Stimulated activated effector memory CD8-positive, alpha-beta T cell treated with anti-CD3 and anti-CD28 coated beads, Interleukin-12 subunit alpha, Interleukin-12 subunit beta, amount 100 ng/mL, for 72 hours (primary cell): ENCODE measurements around the gene SAMD9.

Experiments
- ATAC-seq: fragments of 150-1000 bp; cut with Tn5 transposase; 2 replicates; pipeline ENCODE4 v1.10.0; 2021
- DNase-seq, 2 donors: peaks; one replicate each; pipeline ENCODE4 v3.0.0; 2021 to 2022; ENCODE audit warnings: low spot score in 2 of 2
- H3K27ac Mint-ChIP-seq: one replicate; pipeline ENCODE4 v1.8.0; 2022; ENCODE audit warnings: mild to moderate bottlenecking, mixed read lengths
- H3K36me3 Mint-ChIP-seq: one replicate; pipeline ENCODE4 v1.8.0; 2022; ENCODE audit warnings: mild to moderate bottlenecking, mixed read lengths
- H3K4me1 Mint-ChIP-seq: one replicate; pipeline ENCODE4 v1.8.0; 2022; ENCODE audit warnings: mixed read lengths
- H3K4me3 Mint-ChIP-seq: one replicate; pipeline ENCODE4 v1.8.0; 2022; ENCODE audit warnings: mild to moderate bottlenecking, mixed read lengths
- H3K9me3 Mint-ChIP-seq: one replicate; pipeline ENCODE4 v1.8.0; 2022; ENCODE audit warnings: mixed read lengths

The SAMD9 gene

GRCh38 chr7:93117852-93118530, at the start of gene SAMD9:
Gene SAMD9, minus strand, starts transcription at chr7:93117979. Its CDS starts 11,882 bp downstream, at chr7:93106097.
- peaks cover 13% of the 10 kb centered on the region for H3K9me3 Mint-ChIP-seq

GRCh38 chr7:93165447-93165846, 47.7 kb upstream of the SAMD9 start:
- Mint-ChIP-seq H3K4me3 (no peak overlapping the region), H3K9me3 (peaks cover 6% of the 10 kb centered on the region), H3K27ac (no peak overlapping the region), H3K4me1 (no peaks in the 10 kb centered on the region), H3K36me3 (no peaks in the 10 kb centered on the region)
- no peak for DNase-seq
- ATAC-seq = peak; percentile 89

More at GRCh38 chr7:93117852-93118530, at the start of gene SAMD9:
- peak within 1 kb of the TSS; percentile 85 for H3K4me3 Mint-ChIP-seq
- H3K36me3 Mint-ChIP-seq = peaks cover 36% of the 10 kb centered on the region
- peak; percentile 14 to 62 for DNase-seq
- peak within 1 kb of the TSS; percentile 87 for H3K27ac Mint-ChIP-seq
- peaks cover 37% of the 10 kb centered on the region for H3K4me1 Mint-ChIP-seq
- peak; percentile 87 for ATAC-seq

- Mint-ChIP-seq H3K4me3 (no peak overlapping the region), H3K9me3 (peaks cover 6% of the 10 kb centered on the region), H3K4me1 (no peaks in the 10 kb centered on the region), H3K27ac (no peak overlapping the region), H3K36me3 (no peaks in the 10 kb centered on the region)
- ATAC-seq = no peak
- DNase-seq = no peak
Observed at GRCh38 chr7:93164766-93165165, 47.0 kb upstream of the SAMD9 start.

- Mint-ChIP-seq H3K4me3 (no peak overlapping the region), H3K9me3 (no peaks in the 10 kb centered on the region), H3K36me3 (no peaks in the 10 kb centered on the region), H3K27ac (no peak overlapping the region), H3K4me1 (no peaks in the 10 kb centered on the region)
- DNase-seq (no peak), ATAC-seq (no peak)
Observed at GRCh38 chr7:93161181-93161762, 43.5 kb upstream of the SAMD9 start.

GRCh38 chr7:93160410-93160809, 42.6 kb upstream of the SAMD9 start:
- DNase-seq = no peak
- H3K27ac Mint-ChIP-seq = no peak overlapping the region
- no peaks in the 10 kb centered on the region for H3K9me3 Mint-ChIP-seq
- ATAC-seq = peak; percentile 95
- no peaks in the 10 kb centered on the region for H3K36me3 Mint-ChIP-seq
- no peaks in the 10 kb centered on the region for H3K4me1 Mint-ChIP-seq
- no peak overlapping the region for H3K4me3 Mint-ChIP-seq

- no peak overlapping the region for H3K27ac Mint-ChIP-seq
- ATAC-seq = no peak
- H3K4me3 Mint-ChIP-seq = no peak overlapping the region
- no peaks in the 10 kb centered on the region for H3K4me1 Mint-ChIP-seq
- no peak for DNase-seq
- H3K9me3 Mint-ChIP-seq = no peaks in the 10 kb centered on the region
- no peaks in the 10 kb centered on the region for H3K36me3 Mint-ChIP-seq
Observed at GRCh38 chr7:93159490-93159889, 41.7 kb upstream of the SAMD9 start.

- H3K4me1 Mint-ChIP-seq = no peaks in the 10 kb centered on the region
- H3K27ac Mint-ChIP-seq = no peak overlapping the region
- no peaks in the 10 kb centered on the region for H3K9me3 Mint-ChIP-seq
- H3K4me3 Mint-ChIP-seq = no peak overlapping the region
- DNase-seq (no peak), ATAC-seq (no peak)
- no peaks in the 10 kb centered on the region for H3K36me3 Mint-ChIP-seq
Observed at GRCh38 chr7:93156884-93157283, 39.1 kb upstream of the SAMD9 start.

GRCh38 chr7:93150200-93150835, 32.5 kb upstream of the SAMD9 start:
- Mint-ChIP-seq H3K4me3 (no peak overlapping the region), H3K36me3 (peaks cover 16% of the 10 kb centered on the region), H3K4me1 (peaks cover 28% of the 10 kb centered on the region), H3K27ac (no peak overlapping the region), H3K9me3 (peaks cover 5% of the 10 kb centered on the region)
- no peak for DNase-seq
- ATAC-seq = no peak

GRCh38 chr7:93148727-93149126, 30.9 kb upstream of the SAMD9 start:
- H3K27ac Mint-ChIP-seq = peak overlapping the region; percentile 98
- peaks cover 5% of the 10 kb centered on the region for H3K9me3 Mint-ChIP-seq
- peaks cover 28% of the 10 kb centered on the region for H3K4me1 Mint-ChIP-seq
- H3K36me3 Mint-ChIP-seq = peaks cover 30% of the 10 kb centered on the region
- H3K4me3 Mint-ChIP-seq = peak overlapping the region; percentile 75
- DNase-seq = no peak
- ATAC-seq = no peak

GRCh38 chr7:93148144-93148543, 30.4 kb upstream of the SAMD9 start, which contains the start of gene SAMD9L:
Gene SAMD9L, minus strand, starts transcription at chr7:93148385. Its CDS starts 12,414 bp downstream, at chr7:93135971.
- ATAC-seq = peak; percentile 70
- Mint-ChIP-seq H3K27ac (peak within 1 kb of the TSS; percentile 98), H3K4me3 (peak within 1 kb of the TSS; percentile 75), H3K9me3 (peaks cover 5% of the 10 kb centered on the region), H3K36me3 (peaks cover 36% of the 10 kb centered on the region), H3K4me1 (peaks cover 32% of the 10 kb centered on the region)
- DNase-seq = no peak

- peak; percentile 87 for ATAC-seq
- peaks cover 5% of the 10 kb centered on the region for H3K9me3 Mint-ChIP-seq
- peak overlapping the region; percentile 75 for H3K4me3 Mint-ChIP-seq
- peaks cover 33% of the 10 kb centered on the region for H3K4me1 Mint-ChIP-seq
- peak overlapping the region; percentile 98 for H3K27ac Mint-ChIP-seq
- peak; percentile 6 to 64 for DNase-seq
- H3K36me3 Mint-ChIP-seq = peaks cover 40% of the 10 kb centered on the region
Observed at GRCh38 chr7:93147363-93147762, 29.6 kb upstream of the SAMD9 start.

GRCh38 chr7:93146472-93147141, 28.8 kb upstream of the SAMD9 start:
- DNase-seq = no peak

GRCh38 chr7:93146036-93146435, 28.3 kb upstream of the SAMD9 start:
- Mint-ChIP-seq H3K9me3 (peaks cover 5% of the 10 kb centered on the region), H3K4me3 (peak overlapping the region; percentile 75), H3K36me3 (peaks cover 40% of the 10 kb centered on the region), H3K4me1 (peaks cover 33% of the 10 kb centered on the region), H3K27ac (peak overlapping the region; percentile 98)
- ATAC-seq (no peak), DNase-seq (no peak)

More at GRCh38 chr7:93146472-93147141, 28.8 kb upstream of the SAMD9 start:
- peak overlapping the region; percentile 98 for H3K27ac Mint-ChIP-seq
- H3K9me3 Mint-ChIP-seq = peaks cover 5% of the 10 kb centered on the region
- peaks cover 33% of the 10 kb centered on the region for H3K4me1 Mint-ChIP-seq
- H3K4me3 Mint-ChIP-seq = peak overlapping the region; percentile 75
- H3K36me3 Mint-ChIP-seq = peaks cover 40% of the 10 kb centered on the region
- peak; percentile 68 for ATAC-seq

- Mint-ChIP-seq H3K9me3 (peaks cover 5% of the 10 kb centered on the region), H3K27ac (no peak overlapping the region), H3K4me3 (no peak overlapping the region), H3K4me1 (peaks cover 33% of the 10 kb centered on the region), H3K36me3 (peaks cover 40% of the 10 kb centered on the region)
- ATAC-seq = no peak
- DNase-seq = no peak
Observed at GRCh38 chr7:93145354-93145753, 27.6 kb upstream of the SAMD9 start.

GRCh38 chr7:93142127-93142526, 24.3 kb upstream of the SAMD9 start:
- peaks cover 49% of the 10 kb centered on the region for H3K36me3 Mint-ChIP-seq
- ATAC-seq (no peak), DNase-seq (no peak)
- H3K4me1 Mint-ChIP-seq = peaks cover 20% of the 10 kb centered on the region
- H3K9me3 Mint-ChIP-seq = peaks cover 4% of the 10 kb centered on the region
- no peak overlapping the region for H3K27ac Mint-ChIP-seq
- H3K4me3 Mint-ChIP-seq = no peak overlapping the region
